CD4-positive, alpha-beta T cell treated with Interleukin-6 for 4 hours (primary cell): ENCODE measurements around the gene TMEM168.
"Not testable (repeated sequence)": the region's sequence is repeated elsewhere in the genome, so short reads cannot be mapped to it uniquely, and the experiment has no call there.

Experiments
- DNase-seq: peaks from one replicate; pipeline ENCODE4 v3.0.0-alpha.2; 2020; ENCODE audit warnings: mixed read lengths

The TMEM168 gene

DNA sequence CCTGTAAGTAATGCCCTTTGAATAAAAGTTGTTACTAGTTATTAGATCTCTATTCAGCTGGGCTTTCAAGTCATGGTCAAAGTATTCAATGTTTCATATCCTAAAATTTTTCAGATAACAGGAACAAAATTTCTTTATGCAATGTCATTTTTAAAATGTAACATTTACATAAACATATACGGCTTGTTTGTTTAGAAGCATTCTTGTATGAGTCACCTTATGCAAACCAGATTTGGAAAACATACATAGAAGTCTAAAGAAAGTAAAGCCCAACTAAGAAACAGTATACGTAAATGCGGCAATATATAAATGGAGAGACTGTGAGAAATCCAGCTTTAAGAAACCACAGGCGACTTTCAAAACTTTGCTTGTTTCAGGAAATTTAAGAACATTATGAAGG, 10.5 kb downstream of the TMEM168 start:
- DNase-seq: no peak

DNA sequence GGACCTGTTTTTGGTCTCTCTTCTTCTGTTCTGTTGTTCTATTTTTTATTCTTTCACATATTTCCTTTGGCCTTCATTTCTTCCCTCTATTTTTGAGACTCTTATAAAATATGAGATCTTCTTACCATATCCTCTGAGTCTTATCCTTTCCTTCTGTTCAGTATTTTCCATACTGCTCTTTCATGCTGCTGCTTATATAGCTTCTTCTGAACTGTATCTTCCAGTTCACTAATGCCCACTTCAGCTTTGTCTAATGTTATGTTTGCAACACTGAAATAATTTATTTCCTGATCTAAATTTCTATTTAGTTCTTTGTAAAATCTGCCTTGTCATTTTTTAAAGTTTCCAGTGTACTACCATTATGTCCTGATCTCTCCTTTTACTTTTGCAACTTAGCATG, 12.8 kb downstream of the TMEM168 start:
- no peak for DNase-seq

DNA sequence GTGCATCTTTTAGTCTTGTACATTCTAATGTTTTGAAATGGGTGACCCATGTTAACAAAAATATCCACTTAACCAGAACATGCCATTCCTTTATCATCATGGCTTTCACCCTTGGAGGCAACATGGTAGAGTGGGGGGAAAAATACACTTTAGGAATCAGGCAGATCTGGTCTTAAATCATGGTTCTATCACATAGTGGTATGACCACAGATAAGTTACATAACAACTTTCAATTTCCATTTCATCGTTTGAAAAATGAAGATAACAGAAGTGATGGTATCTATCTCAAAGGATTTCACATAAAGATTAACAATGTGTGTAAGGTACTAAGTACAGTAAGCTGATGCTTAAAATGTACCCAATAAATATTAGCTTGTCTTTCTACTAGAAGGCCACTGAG, 19.0 kb downstream of the TMEM168 start:
- no peak for DNase-seq

DNA sequence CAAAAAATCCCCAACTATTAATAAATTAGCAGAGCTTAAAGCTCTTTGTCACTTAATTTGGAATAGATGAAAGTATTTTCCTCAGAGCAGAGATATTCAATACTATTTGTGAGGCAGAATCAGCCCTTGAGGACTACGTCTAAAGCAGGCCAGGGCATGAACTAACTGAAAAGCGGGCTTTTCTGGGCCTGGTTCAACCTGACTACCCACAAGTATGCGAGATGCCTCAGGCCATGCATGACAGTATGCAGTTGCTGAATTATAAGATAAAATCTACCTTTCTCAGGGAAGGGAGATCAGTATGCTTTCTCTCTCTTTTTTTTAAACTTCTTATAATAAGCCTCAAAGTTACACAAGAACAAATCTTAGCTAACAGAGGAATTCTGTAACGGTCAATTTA, 20.1 kb downstream of the TMEM168 start:
- no peak for DNase-seq

DNA sequence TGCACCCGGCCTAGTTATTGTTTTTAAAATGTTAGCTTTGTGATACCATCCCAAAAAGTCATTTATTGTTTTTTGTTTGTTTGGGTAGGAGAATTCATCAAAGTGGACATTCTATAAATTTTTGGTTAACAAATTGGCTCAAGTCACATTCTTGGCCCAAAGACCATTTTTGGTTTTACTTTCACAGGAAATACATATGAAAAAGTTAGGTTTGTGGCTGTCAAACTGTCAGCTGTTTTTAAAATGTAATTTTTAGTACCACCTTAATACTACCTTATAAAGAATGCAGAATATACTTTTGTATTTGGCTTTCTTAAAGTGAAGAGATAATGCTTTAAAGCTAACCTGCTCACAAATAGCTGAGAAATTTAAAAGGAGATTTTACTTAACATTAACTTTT, 25.1 kb downstream of the TMEM168 start:
- no peak for DNase-seq

DNA sequence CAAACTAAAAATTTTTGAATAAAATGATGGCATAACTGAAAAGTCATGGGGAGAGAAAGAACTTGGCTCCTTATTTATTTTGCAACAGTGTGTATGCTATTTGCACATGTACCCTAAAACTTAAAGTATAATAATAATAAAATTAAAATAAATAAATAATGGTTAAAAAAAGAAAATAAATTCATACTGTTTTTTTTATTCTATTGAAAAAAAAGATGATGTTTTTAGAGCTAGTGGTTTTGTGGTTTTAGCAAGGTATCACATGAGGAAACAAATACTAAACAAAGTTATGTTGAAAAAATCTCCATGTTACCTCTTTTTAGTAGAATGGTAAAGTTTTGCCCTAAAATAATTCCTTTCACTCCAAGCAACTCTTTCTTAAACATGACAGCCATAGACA, 26.2 kb downstream of the TMEM168 start:
- DNase-seq: no peak

DNA sequence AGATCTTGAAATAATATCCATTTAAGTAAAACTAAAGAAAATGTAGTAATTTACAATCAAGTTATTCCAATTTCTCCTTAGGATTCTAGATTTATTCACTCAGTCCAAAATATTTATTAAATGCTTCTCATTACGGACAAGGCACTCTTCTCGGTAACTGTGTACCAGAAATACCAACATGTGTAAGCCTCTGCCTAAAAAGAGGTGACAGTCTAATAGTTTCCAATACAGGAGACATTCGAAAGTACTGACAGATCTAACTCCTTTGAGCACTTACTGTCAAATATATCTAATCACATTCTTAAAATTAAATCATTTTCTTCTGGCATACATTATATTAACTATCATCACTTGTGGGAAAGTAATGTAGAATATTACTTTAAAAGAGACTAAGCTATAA, 26.9 kb downstream of the TMEM168 start:
- no peak for DNase-seq

DNA sequence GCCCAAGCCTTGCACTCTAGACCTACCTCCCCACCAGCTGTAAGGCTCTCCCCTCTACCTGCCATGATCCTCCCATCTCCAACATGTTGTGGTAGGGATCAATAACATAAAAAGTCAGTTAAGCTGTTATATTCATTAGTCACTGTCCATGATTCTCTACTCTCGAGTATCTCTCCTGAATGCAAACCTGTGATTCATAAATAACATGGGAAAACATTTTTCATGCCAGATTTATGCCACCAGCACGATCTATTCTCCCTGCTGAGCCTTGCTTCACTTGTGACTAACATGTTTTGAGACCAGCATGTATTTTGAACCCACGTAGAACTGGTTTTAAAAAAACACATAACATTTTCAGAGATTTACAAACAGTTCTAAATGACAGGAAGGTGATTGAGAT, 30.3 kb downstream of the TMEM168 start:
- no peak for DNase-seq

DNA sequence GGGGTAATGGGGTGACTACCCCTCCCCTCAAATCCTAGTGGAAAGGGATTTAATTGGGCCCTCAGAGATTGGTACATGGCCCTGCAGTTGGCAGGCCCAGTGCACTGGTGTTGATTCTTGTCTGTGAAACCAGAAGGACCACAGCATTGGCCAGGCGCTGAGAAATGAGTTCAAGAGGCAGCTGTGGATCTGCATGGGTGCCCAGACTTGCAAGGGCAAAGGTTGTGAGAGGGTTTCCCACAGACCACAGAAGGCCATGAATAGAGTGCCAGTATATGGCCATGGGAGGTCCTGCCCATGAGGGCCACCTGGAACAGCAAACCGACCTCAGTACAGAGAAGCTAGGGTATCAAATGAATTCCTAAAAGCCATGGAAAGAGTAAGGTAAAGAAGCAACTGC, 32.9 kb downstream of the TMEM168 start:
- no peak for DNase-seq

DNA sequence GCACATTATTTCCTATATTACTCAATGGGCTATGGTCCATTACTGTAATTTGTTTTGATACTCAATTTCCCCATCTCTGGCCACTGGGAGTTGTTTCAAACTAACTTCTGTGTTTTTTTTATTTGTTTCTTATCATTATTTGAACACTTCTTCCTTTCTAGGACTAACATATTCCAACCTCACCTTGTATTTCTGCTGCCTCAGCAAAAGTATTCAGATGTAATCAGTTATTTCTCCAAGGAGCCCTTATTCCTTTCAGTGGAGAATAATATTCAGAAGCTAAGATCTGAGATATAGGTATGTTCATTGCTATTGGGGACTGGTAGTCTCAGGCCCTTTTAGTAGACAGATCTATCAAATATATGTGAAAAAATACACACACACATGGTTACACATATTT, 36.9 kb downstream of the TMEM168 start:
- no peak for DNase-seq

DNA sequence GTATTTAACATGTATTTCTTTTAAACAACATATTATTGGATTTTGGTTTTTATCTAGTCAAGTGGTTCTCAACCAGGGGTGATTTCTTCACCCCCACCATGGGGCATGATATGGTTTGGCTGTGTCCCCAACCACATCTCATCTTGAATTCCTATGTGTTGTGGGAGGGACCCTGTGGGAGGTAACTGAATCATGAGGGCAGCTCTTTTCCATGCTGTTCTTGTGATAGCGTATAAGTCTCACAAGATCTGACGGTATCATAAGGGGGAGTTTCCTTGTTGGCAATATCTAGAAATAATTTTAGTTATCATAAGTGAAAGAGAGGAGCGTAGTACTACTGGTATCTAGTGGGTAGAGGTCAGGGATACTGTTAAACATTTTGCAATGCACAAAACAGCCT, 37.6 kb downstream of the TMEM168 start:
- no peak for DNase-seq

DNA sequence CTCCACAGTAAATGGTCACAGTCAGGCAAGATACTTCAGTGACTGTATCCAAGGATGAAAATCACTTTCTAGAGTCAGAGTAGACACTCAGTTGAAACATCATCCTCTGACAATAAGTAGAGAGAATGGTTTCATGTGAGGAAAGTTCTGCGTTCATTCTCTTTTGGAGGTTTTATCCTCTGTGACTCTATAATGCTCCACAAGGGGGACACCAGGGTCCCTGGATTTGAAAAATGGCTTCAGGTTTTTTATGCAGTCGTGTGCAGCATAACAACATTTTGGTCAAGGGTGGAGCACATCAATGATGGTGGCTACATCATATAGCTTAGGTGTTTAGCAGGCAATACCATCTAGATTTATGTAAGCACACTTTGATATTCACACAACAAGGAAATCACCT, 40.4 kb downstream of the TMEM168 start:
- no peak for DNase-seq

DNA sequence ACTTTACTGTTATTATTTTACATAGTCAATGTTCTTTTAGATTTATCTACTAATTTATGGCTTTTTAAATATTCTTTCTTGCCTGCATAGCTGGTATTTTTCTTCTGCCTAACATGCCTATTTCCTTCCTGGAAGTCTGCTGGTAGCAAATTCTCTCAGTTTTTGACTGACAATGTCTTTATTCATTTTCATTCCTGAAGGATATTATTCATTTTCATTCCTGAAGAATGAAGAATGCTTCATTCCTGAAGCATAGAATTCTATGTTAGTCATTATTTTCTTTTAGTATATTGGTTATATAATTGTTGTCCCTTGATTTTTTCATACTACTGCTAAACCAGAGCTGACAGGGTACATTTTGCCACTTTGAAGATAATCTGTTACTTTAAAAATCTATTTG, 41.8 kb downstream of the TMEM168 start:
- DNase-seq: no peak

DNA sequence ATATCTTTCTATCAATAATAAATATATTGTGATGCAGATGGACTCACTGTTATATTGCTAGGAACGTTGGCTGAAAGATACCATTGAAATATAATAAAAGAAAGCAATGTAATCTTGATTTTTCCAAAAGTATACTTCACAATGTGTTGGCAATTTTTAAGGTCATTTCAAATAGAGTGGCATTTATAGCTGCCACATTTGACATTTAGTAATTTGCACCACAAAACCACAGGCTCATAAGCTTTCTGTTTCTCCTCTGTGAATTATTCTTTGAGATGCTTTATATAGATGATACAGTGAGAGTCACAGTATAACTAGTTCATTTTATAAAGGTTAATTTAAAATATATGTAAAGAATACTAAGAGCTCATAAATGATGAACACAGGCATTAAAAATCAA, 44.6 kb downstream of the TMEM168 start:
- no peak for DNase-seq

DNA sequence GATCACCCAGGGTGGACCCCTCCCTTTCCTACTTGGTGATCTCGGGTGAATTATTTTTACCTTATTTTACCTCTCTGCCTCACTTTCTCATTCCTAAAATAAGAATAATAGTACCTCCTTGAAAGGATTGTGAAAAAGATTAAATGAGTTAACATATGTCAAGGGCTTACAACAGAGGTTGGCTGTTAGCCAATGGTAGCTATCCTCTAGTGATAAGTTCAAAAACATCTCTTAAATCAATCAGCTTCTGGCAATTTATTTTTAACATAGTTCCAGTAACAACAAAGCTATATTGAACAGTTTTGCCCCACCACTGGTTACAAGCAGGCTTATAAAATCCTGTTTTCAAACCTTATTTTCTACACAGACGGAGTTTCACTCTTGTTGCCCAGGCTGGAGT, 45.4 kb downstream of the TMEM168 start:
- no peak for DNase-seq

DNA sequence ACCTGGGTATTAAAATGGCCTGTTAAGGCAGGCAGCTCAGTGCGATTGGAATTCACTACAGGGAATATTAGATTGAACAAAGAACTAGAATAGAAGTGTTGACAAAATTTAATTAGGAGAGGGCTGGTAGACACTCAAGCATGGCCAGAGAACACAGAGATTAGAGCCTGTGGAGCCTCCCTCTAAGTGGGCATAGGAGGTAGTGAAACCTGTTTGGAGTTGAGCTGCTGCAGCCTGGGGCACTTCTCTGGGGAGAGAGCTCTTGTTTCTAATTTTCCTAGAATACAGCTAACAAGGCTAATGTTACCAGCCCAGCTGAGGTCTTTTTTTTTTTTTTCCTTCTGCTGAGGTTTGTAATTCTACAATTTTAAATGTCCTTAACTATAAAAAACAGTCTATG, 46.4 kb downstream of the TMEM168 start:
- no peak for DNase-seq

DNA sequence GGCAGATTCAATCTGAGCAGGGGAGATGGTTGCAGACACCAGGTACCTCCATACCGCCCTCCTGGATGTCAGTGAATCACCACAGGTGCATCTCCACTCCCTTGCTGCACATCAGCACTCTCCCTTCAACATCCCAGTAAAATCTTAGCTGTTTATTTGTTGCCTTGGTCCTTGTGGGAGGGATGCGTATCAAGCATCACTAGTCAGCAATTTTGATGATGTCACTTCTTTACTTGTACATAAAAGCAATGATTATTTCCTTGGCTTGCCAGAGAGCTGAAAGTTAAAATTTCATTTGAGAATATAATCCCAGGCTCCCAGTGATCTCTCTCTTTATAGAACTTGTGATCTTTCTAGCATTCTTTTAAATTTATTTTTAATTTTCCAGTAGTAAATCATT, 49.5 kb downstream of the TMEM168 start:
- DNase-seq: no peak

DNA sequence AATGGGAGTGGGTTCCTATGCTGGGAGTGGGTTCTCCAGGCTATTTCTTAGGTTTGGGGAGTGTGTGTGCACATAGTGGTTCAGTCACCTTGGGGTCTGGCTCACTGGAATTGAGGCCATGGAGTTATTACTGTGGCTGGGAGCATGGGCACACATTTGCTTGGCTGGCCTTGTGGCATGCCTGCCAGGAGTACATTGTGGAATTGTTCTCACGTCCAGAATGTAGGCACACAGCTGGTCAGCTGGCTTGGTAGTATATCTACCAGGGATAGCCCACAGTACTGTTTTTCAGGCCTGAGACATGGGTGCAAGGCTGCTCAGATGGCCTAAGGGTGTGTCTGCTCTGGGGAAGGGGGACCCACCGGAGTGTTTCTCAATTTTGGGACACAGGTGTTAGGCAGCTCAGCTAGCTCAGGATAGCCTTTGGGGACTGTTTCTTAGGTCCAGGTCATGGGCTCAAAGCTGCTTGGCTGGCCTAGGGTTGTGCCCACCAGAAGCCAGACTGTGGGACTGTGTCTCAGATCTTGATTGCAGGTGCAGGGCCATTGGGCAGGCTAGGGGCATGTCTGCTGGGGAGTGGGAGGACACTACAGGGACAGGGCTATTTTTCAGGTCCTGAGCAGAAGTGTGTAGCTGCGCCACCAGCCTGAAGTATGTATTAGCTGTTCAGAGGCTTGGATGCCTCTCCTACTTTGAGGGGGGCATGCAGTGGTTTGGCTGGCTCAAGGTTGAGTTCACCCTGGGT, 50.6 kb downstream of the TMEM168 start:
- no peak for DNase-seq

DNA sequence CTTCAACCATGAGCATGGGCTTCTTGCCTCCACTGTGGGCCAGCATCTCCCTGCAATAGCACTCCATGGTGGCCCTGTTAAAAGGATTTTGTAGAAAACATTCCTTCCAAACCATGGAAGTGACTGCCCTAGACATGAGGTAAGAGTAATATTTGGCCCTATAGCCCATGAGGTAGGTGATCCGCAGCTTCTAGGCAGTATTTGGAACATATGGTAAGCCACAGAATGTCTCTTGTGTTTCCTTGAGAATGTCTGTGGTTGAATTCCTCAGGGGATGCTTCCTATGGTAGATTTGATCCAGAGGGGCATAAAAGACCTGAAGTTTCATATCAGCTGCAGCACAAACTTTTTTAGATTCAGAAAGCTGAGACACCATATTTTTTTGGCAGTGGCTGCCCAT, 54.9 kb downstream of the TMEM168 start:
- no peak for DNase-seq

DNA sequence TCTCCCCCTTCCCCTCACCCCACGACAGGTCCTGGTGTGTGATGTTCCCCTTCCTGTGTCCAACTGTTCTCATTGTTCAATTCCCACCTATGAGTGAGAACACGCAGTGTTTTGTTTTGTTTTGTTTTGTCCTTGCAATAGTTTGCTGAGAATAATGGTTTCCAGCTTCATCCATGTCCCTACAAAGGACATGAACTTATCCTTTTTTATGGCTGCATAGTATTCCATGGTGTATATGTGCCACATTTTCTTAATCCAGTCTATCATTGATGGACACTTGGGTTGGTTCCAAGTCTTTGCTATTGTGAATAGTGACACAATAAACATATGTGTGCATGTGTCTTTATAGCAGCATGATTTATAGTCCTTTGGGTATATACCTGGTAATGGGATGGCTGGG, 58.9 kb downstream of the TMEM168 start:
- not testable (repeated sequence) for DNase-seq

DNA sequence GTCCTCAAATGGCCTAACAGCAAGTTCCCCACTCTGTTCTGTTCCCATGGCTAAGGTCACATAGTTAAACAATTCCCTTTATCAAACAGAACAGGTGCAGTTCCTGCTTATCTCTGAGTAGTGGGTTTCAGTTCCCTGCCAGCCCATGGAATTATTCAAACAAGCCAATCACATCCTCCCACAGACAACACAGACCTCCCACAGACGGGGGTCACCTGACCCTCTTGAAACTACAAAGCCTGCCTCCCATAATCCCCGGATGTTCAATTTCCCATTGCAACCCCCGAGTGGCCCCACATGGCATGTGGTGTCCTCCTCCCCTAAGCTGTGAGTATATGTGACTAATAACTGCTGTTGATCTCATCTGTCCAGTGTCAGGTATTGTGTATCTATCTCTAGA, 64.1 kb downstream of the TMEM168 start:
- no peak for DNase-seq

DNA sequence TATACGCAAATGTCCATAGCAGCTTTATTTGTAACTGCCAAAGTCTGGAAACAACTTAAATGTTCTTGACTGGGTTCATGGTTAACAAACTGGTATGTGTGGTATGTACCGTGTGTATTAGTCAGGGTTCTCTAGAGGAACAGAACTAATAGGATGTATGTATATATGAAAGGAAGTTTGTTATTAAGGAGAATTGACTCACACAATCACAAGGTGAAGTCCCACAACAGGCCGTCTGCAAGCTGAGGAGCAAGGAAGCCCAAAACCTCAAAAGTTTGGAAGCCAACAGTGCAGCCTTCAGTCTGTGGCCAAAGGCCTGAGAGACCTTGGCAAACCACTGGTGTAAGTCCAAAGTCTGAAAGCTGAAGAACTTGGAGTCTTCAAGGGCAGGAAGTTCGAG, 66.8 kb downstream of the TMEM168 start:
- no peak for DNase-seq

DNA sequence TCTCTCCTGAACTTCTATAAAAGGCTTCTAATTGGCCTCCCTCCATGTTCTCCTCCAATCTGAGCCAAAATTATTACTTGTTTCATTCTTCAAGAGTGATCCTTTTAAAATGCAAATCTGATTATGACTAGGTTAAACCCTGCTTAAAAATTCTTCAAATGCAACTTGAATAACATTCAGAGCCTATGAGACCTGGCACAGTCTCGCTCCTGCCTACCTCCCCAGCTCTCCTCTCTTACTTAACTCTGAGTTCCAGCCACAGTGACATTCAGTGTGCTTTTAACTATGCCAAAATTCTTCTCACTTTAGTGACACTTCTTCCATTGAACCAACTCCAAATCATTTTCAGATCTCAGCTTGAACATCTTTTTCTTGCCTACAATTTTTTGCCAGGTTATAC, 68.8 kb downstream of the TMEM168 start:
- no peak for DNase-seq

DNA sequence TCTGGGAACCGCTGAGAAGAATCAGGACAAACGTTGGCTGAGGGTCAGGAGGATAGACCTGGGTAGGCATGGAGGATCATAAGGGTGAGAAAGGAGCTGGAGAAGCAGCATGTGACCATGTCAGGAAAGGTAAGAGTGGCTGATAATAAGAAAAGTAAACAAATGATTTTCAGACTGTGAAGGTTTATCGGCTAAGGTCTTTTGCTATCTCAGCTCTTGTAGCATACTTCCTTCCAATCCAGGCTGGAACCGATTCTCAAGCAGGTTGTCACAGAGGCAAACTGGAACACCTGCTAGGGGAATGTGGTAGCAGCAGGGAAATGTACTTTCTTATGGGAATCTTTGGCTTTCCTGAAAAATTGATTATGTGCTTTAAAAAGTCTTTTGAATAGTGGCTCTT, 74.7 kb downstream of the TMEM168 start:
- DNase-seq: no peak

DNA sequence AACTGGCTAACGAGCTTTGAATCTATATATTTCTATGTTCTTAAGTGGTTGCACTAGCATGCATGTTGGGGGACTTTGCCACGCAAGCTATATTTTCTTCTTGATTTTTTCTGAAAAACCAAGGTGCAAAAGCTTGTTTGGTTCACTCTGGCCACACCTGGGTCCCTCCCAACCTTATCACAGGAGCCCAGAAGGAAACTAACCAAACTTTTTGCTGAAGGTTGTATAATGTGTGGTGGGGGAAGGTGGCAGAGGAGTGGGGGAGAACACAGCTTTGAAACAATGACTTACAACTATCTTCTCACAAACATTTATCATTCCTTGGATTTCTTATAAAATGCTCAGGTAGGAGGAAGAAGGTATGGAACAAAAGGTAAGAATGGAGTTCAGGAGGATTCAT, 75.3 kb downstream of the TMEM168 start:
- DNase-seq: no peak
